Smooth muscle cell of the pulmonary artery (primary cell): Measurements from ENCODE around the gene ACCS. TPM values are rescaled to one million over a fixed set of nuclear protein-coding genes. Genes with fewer than 3 reads are reported as not detected.

ENCODE experiments used
- total RNA-seq: library from RNA; depleted of rRNA; stranded (reverse); fragments of >200 nt; gene quantifications from 2 replicates; pipeline ENCODE4 v1.2.3, GENCODE V29; 2014

Gene ACCS, protein sequence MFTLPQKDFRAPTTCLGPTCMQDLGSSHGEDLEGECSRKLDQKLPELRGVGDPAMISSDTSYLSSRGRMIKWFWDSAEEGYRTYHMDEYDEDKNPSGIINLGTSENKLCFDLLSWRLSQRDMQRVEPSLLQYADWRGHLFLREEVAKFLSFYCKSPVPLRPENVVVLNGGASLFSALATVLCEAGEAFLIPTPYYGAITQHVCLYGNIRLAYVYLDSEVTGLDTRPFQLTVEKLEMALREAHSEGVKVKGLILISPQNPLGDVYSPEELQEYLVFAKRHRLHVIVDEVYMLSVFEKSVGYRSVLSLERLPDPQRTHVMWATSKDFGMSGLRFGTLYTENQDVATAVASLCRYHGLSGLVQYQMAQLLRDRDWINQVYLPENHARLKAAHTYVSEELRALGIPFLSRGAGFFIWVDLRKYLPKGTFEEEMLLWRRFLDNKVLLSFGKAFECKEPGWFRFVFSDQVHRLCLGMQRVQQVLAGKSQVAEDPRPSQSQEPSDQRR
- total RNA-seq = 8.5 and 10.1 TPM in 2 replicates

DNA sequence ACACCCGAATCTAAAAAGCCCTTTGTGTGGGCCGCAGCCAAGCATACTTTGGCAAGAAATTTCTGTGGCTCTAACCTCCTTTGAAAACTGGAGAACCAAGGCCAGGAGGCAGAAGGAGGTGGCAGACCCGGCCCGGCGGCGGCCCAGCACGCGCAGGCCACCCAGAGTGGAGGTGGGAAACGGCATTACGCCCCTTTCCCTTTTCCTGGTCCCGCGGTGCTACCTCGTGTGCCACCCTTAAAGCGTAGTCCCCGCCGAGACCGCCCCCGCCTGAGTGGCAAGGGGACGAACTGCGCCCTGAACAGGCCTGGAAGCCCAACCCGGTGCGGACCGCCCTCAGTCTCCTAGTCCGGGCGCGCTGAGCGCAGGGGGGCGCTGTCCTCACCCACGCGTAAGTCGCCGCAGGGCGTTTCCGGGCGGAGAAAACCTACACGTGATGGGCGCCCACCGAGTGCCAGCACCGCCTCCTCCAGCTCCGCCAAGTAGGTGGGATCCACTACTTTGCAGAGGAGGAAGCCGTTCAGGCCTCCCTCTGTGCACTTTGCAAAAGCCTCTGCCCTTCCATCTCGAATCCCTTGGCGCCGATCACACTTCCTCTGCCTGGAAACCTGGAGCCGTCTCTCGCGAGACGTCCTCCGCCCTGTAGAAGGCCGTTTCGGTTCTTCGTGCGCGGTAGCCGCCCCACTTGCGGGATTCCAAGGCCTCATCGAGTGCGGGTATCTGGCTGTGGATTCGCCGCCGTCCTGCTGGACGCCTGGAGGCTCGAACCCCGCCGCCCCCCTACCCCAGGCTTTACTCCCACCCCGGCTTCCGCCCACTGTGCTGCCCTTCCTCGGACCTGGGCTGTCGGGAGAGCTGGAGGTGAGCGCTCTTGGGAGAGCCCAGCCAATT lies at the start of gene ACCS:
ACCS (plus strand) TSS at position 430 of the 891 bp plus-strand sequence. CDS start 1,358 bp downstream, outside the sequence.

DNA sequence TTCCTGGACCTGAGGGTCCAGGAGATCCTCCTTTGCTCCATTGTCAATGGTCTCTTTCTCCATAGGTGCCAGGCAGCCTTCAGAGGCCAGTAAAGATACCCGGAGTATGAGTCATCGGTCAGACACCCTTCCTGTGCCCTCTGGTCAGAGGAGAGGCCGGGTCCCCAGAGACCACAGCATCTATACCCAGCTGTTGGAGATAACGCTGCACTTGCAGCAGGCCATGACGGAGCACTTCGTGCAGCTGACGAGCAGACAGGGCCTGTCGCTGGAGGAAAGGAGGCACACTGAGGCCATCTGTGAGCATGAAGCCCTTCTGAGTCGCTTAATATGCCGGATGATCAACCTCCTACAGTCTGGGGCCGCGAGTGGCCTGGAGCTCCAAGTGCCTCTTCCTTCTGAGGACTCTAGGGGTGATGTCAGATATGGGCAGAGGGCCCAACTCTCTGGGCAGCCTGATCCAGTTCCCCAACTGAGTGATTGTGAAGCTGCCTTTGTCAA lies 18.1 kb upstream of the ACCS start, which contains the start of gene ACCSL:
ACCSL (plus strand) TSS at position 51 of the 501 bp plus-strand sequence; CDS start at position 107, 56 bp downstream.

DNA sequence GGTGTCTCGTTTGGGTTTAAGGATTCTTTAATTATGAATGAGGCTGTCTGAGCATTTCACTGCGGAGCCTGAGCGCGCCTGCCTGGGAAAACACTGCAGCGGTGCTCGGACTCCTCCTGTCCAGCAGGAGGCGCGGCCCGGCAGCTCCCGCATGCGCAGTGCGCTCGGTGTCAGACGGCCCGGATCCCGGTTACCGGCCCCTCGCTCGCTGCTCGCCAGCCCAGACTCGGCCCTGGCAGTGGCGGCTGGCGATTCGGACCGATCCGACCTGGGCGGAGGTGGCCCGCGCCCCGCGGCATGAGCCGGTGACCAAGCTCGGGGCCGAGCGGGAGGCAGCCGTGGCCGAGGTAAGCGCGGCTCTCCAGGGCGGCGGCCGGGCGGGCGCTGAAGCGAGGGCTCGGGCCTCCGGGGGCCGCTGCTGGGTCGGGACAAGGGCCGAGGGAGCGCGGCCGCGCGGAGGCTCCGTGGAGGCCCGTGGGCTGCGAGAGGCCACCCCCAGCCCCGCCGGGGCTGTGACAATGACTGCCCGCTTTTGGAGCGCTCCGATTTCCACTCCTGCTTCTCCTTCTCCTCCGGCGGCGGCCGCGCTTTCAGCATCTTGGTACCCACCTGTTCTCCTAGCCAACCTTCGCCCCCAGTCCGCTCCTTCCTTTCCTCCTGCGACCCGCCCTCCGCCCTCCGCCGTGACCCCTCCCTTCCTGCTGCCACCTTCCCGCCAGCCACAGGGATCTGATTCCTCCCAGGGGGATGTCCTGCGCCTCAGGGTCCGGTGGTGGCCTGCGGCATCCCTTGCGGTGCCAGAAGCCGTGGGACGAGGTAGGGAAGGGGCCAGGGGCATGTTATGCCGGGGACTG lies 29.7 kb downstream of the ACCS start, which contains the start of gene EXT2:
EXT2 (plus strand) TSS at position 173 of the 854 bp plus-strand sequence. CDS start 12,035 bp downstream, outside the sequence.

Other genes starting within 250 kb of the ACCS start
- gene ALKBH3, start 185.4 kb upstream of the ACCS start, total RNA-seq = 17.1 and 19.4 TPM in 2 replicates
- 8.4 and 23.7 TPM in 2 replicates for gene C11orf96, start 123.6 kb upstream of the ACCS start, total RNA-seq
- not detected in 2 replicates for gene ACCSL, start 18.3 kb upstream of the ACCS start, total RNA-seq
- gene EXT2, start 29.4 kb downstream of the ACCS start, total RNA-seq = 260 and 299 TPM in 2 replicates
- 0.13 TPM in 1 of 2 replicates, not detected in the other for gene ALX4, start 243.9 kb downstream of the ACCS start, total RNA-seq